B cell (primary cell): ENCODE measurements around the gene FOXN1. TPM values are rescaled to one million over a fixed set of nuclear protein-coding genes. Genes with fewer than 3 reads are reported as not detected.

Experiments used
- ATAC-seq: fragments of 200-7000 bp; cut with Tn5 transposase; one replicate; pipeline ENCODE4 v1.10.0; 2021; ENCODE audit warnings: low read depth, mild to moderate bottlenecking, moderate number of reproducible peaks, moderate library complexity
- CTCF ChIA-PET: fragments of 350-600 bp; sonication (Branson Sonifier 250); formaldehyde crosslinking; loops from one replicate; lab custom pipeline; 2021; ENCODE audit warnings: antibody characterized with exemption, inconsistent platforms; lab: Charles Lee
- POLR2A ChIA-PET: fragments of 350-600 bp; sonication (Branson Sonifier 250); formaldehyde crosslinking; loops from one replicate; lab custom pipeline; 2021; ENCODE audit warnings: antibody characterized with exemption; lab: Charles Lee
- DNase-seq: peaks from one replicate; pipeline ENCODE4 v3.0.0; 2013
- H2AFZ ChIP-seq: 2 replicates; pipeline ENCODE4 v1.6.1; 2012; ENCODE audit warnings: mild to moderate bottlenecking, low read depth, low read length; ENCODE audit not compliant: insufficient read depth, poor library complexity, severe bottlenecking
- H3K27ac ChIP-seq, 2 donors: 1 replicate in 1 of 2; 2 replicates in 1 of 2; pipeline ENCODE4 v1.5.1; 2012 to 2013; ENCODE audit warnings: low read length in 2 of 2, mild to moderate bottlenecking in 2 of 2, moderate library complexity in 1 of 2
- H3K27me3 ChIP-seq, 4 experiments: fragments of 200-600 bp in 1 of 4; sonication (generic) in 1 of 4; replicated peaks in 1 of 4; 1 replicate in 2 of 4; 2 replicates in 2 of 4; pipeline versions ENCODE4 v1.6.1 to v1.7.0; 2013 to 2016; ENCODE audit warnings: low read length in 3 of 4, mild to moderate bottlenecking in 2 of 4, mixed read lengths in 1 of 4, moderate library complexity in 1 of 4; ENCODE audit not compliant: insufficient read depth in 4 of 4, control insufficient read depth in 3 of 4; ENCODE audit errors: control extremely low read depth in 1 of 4
- H3K36me3 ChIP-seq, 2 experiments: replicated peaks in 1 of 2; 1 replicate in 1 of 2; 2 replicates in 1 of 2; pipeline versions ENCODE4 v1.6.1 to v1.7.1; 2013; ENCODE audit warnings: low read length in 1 of 2; ENCODE audit not compliant: insufficient read depth in 2 of 2, control insufficient read depth in 1 of 2; ENCODE audit errors: control extremely low read depth in 1 of 2, extremely low read depth in 1 of 2
- H3K4me1 ChIP-seq, 2 donors: fragments of 200-600 bp in 1 of 2; sonication (generic) in 1 of 2; 1 replicate in 1 of 2; 2 replicates in 1 of 2; pipeline versions ENCODE4 v1.5.1 to v1.6.1; 2013 to 2017; ENCODE audit warnings: low read length in 2 of 2; ENCODE audit not compliant: control insufficient read depth in 2 of 2, insufficient read depth in 2 of 2
- H3K4me2 ChIP-seq: replicated peaks from 2 replicates; pipeline ENCODE3; 2012; ENCODE audit warnings: mild to moderate bottlenecking, low read depth, low read length; ENCODE audit not compliant: poor library complexity, severe bottlenecking
- H3K4me3 ChIP-seq, 5 experiments: fragments of 200-600 bp in 1 of 5; sonication (generic) in 1 of 5; 1 replicate in 3 of 5; 2 replicates in 2 of 5; pipeline versions ENCODE4 v1.5.1 to v1.7.0; 2011 to 2016; ENCODE audit warnings: low read length in 4 of 5, mild to moderate bottlenecking in 4 of 5, low read depth in 2 of 5, control low read depth in 1 of 5, moderate library complexity in 1 of 5; ENCODE audit not compliant: insufficient read depth in 1 of 5; ENCODE audit errors: control extremely low read depth in 1 of 5, extremely low read depth in 1 of 5
- H3K79me2 ChIP-seq: fragments of 200-600 bp; sonication (generic); one replicate; pipeline ENCODE4 v1.6.0; 2016; ENCODE audit warnings: low read length; ENCODE audit not compliant: control insufficient read depth, insufficient read depth
- H3K9ac ChIP-seq: fragments of 200-600 bp; sonication (generic); 2 replicates; pipeline ENCODE4 v1.6.1; 2017; ENCODE audit warnings: mild to moderate bottlenecking, low read length, moderate library complexity
- H3K9me3 ChIP-seq, 3 donors: one replicate each; pipeline versions ENCODE4 v1.6.1 to v1.7.1; 2013; ENCODE audit warnings: low read length in 2 of 3; ENCODE audit not compliant: control insufficient read depth in 2 of 3, insufficient read depth in 1 of 3; ENCODE audit errors: control extremely low read depth in 1 of 3
- H4K20me1 ChIP-seq: 2 replicates; pipeline ENCODE4 v1.6.0; 2012; ENCODE audit warnings: mild to moderate bottlenecking, low read length; ENCODE audit not compliant: insufficient read depth, control insufficient read depth, poor library complexity, severe bottlenecking
- H3K27ac Mint-ChIP-seq: one replicate; pipeline ENCODE4 v1.8.0; 2021; ENCODE audit warnings: mixed read lengths
- H3K27me3 Mint-ChIP-seq: one replicate; pipeline ENCODE4 v1.8.0; 2021; ENCODE audit warnings: mixed read lengths
- H3K4me1 Mint-ChIP-seq: one replicate; pipeline ENCODE4 v1.8.0; 2021; ENCODE audit warnings: mixed read lengths
- H3K4me3 Mint-ChIP-seq: one replicate; pipeline ENCODE4 v1.8.0; 2021; ENCODE audit warnings: mixed read lengths
- H3K9me3 Mint-ChIP-seq: one replicate; pipeline ENCODE4 v1.8.0; 2022; ENCODE audit warnings: mixed read lengths; ENCODE audit not compliant: insufficient read depth
- CTCF ChIP-seq: fragments of 200-600 bp; IDR thresholded peaks from one replicate; pipeline ENCODE4 v1.8.0; 2022; ENCODE audit warnings: antibody characterized with exemption, mild to moderate bottlenecking
- EZH2 ChIP-seq: IDR thresholded peaks from 2 replicates; pipeline ENCODE4 v1.6.1; 2012; ENCODE audit warnings: borderline replicate concordance, low read depth, mild to moderate bottlenecking, moderate library complexity, low read length; ENCODE audit not compliant: insufficient read depth, poor library complexity, severe bottlenecking
- WGBS: methylation state at CpG from one replicate; pipeline ENCODE4 v1.1.5; 2013; ENCODE audit warnings: missing lambda C conversion rate; ENCODE audit not compliant: insufficient coverage; 5-methylcytosine and 5-hydroxymethylcytosine counted together
- intact Hi-C: fragments of 100-400 bp; cut with micrococcal nuclease; formaldehyde crosslinking; loops from one replicate; pipeline ENCODE4 v1.10.0; 2022
- polyA plus RNA-seq: library from polyadenylated mRNA; depleted of rRNA; stranded (reverse); fragments of >200 nt; gene quantifications from 2 replicates; pipeline ENCODE4 v1.2.3, GENCODE V29; 2012
- total RNA-seq, 2 donors: library from RNA; stranded (reverse); fragments of 120-200 nt in 1 of 2; gene quantifications; 1 replicate in 1 of 2; 2 replicates in 1 of 2; pipeline versions ENCODE4 v1.2.3 to v1.2.4, GENCODE V29; 2013 to 2022

FOXN1 gene
- total and polyA plus RNA-seq, 2 donors (not counting 1 experiment from before 2014, with no cell fraction given): not detected

- Mint-ChIP-seq H3K9me3 (no peaks in the 10 kb centered on the region), H3K4me3 (no peak overlapping the region), H3K4me1 (no peaks in the 10 kb centered on the region), H3K27me3 (peaks cover 7% of the 10 kb centered on the region), H3K27ac (no peak overlapping the region)
- no peak overlapping the region for H3K4me3 ChIP-seq
- TF ChIP-seq CTCF (no peak), EZH2 (no peak)
- H3K9me3 ChIP-seq: no peaks in the 10 kb centered on the region
- H3K27ac ChIP-seq: no peak overlapping the region
- CTCF ChIA-PET: interaction anchor here (0.5 to 1.6 kb wide), 2 partner anchors 128 to 850 kb away, joined by 4 to 5 read pairs; no protein-coding TSS in a partner anchor
- 96% methylated on average over 3 of the region's 3 CpGs for WGBS
- POLR2A ChIA-PET: no interaction called here
- ATAC-seq (no peak), DNase-seq (no peak)
- no peak overlapping the region for H3K4me2 ChIP-seq
- no peaks in the 10 kb centered on the region for H3K4me1 ChIP-seq
- no peaks in the 10 kb centered on the region for H4K20me1 ChIP-seq
- H3K9ac ChIP-seq: no peak overlapping the region
- intact Hi-C loops: no loop called here
- H3K27me3 ChIP-seq: no peaks in the 10 kb centered on the region
- no peaks in the 10 kb centered on the region for H3K36me3 ChIP-seq
- no peak overlapping the region for H2AFZ ChIP-seq
- no peaks in the 10 kb centered on the region for H3K79me2 ChIP-seq
Measured at GRCh38 chr17:28485049-28485448, 21.1 kb upstream of the FOXN1 start.

GRCh38 chr17:28487881-28488532 is 18.1 kb upstream of the FOXN1 start:
- Histone ChIP-seq H3K9ac (no peak overlapping the region), H3K79me2 (no peaks in the 10 kb centered on the region), H3K4me2 (no peak overlapping the region), H3K4me1 (peaks cover 0 to 6% of the 10 kb centered on the region in 2 donors), H3K4me3 (no peak overlapping the region), H4K20me1 (no peaks in the 10 kb centered on the region), H3K27ac (no peak overlapping the region), H2AFZ (no peak overlapping the region), H3K36me3 (no peaks in the 10 kb centered on the region), H3K27me3 (no peaks in the 10 kb centered on the region), H3K9me3 (no peaks in the 10 kb centered on the region)
- H3K27me3 Mint-ChIP-seq: peaks cover 3% of the 10 kb centered on the region
- H3K9me3 Mint-ChIP-seq: no peaks in the 10 kb centered on the region
- ATAC-seq (no peak), DNase-seq (no peak)
- no peak overlapping the region for H3K27ac Mint-ChIP-seq
- ChIA-PET CTCF (no interaction called here), POLR2A (no interaction called here)
- intact Hi-C loops: no loop called here
- no peak overlapping the region for H3K4me3 Mint-ChIP-seq
- no CpG with 5 or more reads among the region's 5 CpGs for WGBS
- H3K4me1 Mint-ChIP-seq: peaks cover 7% of the 10 kb centered on the region
- TF ChIP-seq CTCF (no peak), EZH2 (no peak)
